ENCODE data around the gene CEP112. TPM values are rescaled to one million over a fixed set of nuclear protein-coding genes. Genes with fewer than 3 reads are reported as not detected.

The CEP112 gene
- total RNA-seq, 2 donors from 2014 or later: 5.9 to 6.2 TPM

GRCh38 chr17:66149562-66149961, 42.4 kb downstream of the CEP112 start:
- no peak for TF ChIP-seq CTCF (IDR thresholded peaks at IDR 0.05)
- Histone ChIP-seq H3K9me3 (no peaks in the 10 kb centered on the region), H3K27ac (no peak overlapping the region), H3K4me3 (no peak overlapping the region), H3K27me3 (no peaks in the 10 kb centered on the region), H3K4me1 (no peaks in the 10 kb centered on the region), H3K36me3 (no peaks in the 10 kb centered on the region), H3K9ac (ENCODE audit: low read depth in 2 of 2, low read length in 2 of 2) (no peak overlapping the region)
- intact Hi-C loops (cut with DNase I): loop anchor here (10.0 kb wide), 1 partner anchor 55 kb away; no protein-coding TSS in a partner anchor
- no peak for DNase-seq

GRCh38 chr17:66146394-66146793, 45.5 kb downstream of the CEP112 start:
- TF ChIP-seq CTCF (IDR thresholded peaks at IDR 0.05): no peak
- intact Hi-C loops (cut with DNase I): loop anchor here (10.0 kb wide), 1 partner anchor 52 kb away; no protein-coding TSS in a partner anchor
- H3K36me3 ChIP-seq: no peaks in the 10 kb centered on the region

GRCh38 chr17:66143657-66144282, 48.2 kb downstream of the CEP112 start:
- Histone ChIP-seq H3K4me3 (no peak overlapping the region), H3K27me3 (no peaks in the 10 kb centered on the region), H3K4me1 (no peaks in the 10 kb centered on the region), H3K36me3 (no peaks in the 10 kb centered on the region), H3K9me3 (no peaks in the 10 kb centered on the region), H3K27ac (peak overlapping the region; percentile 73), H3K9ac (ENCODE audit: low read depth in 2 of 2, low read length in 2 of 2) (peak overlapping the region in 1 of 2 donors; percentile 42)
- DNase-seq: peak; percentile 58
- no peak for TF ChIP-seq CTCF (IDR thresholded peaks at IDR 0.05)
- intact Hi-C loops (cut with DNase I): loop anchor here (10.0 kb wide), 1 partner anchor 49 kb away; no protein-coding TSS in a partner anchor

More at GRCh38 chr17:66146394-66146793, 45.5 kb downstream of the CEP112 start:
- H3K4me1 ChIP-seq: no peaks in the 10 kb centered on the region
- no peaks in the 10 kb centered on the region for H3K27me3 ChIP-seq
- no peak for DNase-seq
- no peak overlapping the region for H3K4me3 ChIP-seq
- H3K27ac ChIP-seq: no peak overlapping the region
- H3K9ac ChIP-seq (ENCODE audit: low read depth in 2 of 2, low read length in 2 of 2): no peak overlapping the region
- H3K9me3 ChIP-seq: no peaks in the 10 kb centered on the region

GRCh38 chr17:66142428-66142827, 49.5 kb downstream of the CEP112 start:
- no peak for TF ChIP-seq CTCF (IDR thresholded peaks at IDR 0.05)
- peak overlapping the region; percentile 73 for H3K27ac ChIP-seq
- H3K4me1 ChIP-seq: no peaks in the 10 kb centered on the region
- H3K4me3 ChIP-seq: no peak overlapping the region
- no peaks in the 10 kb centered on the region for H3K9me3 ChIP-seq
- DNase-seq: no peak
- no peaks in the 10 kb centered on the region for H3K36me3 ChIP-seq
- intact Hi-C loops (cut with DNase I): loop anchor here (10.0 kb wide), 1 partner anchor 48 kb away; no protein-coding TSS in a partner anchor
- H3K9ac ChIP-seq (ENCODE audit: low read depth in 2 of 2, low read length in 2 of 2): no peak overlapping the region
- H3K27me3 ChIP-seq: no peaks in the 10 kb centered on the region

- Histone ChIP-seq H3K36me3 (no peaks in the 10 kb centered on the region), H3K9me3 (no peaks in the 10 kb centered on the region), H3K27ac (no peak overlapping the region), H3K27me3 (no peaks in the 10 kb centered on the region), H3K9ac (ENCODE audit: low read depth in 2 of 2, low read length in 2 of 2) (no peak overlapping the region), H3K4me3 (no peak overlapping the region), H3K4me1 (no peaks in the 10 kb centered on the region)
- TF ChIP-seq CTCF (IDR thresholded peaks at IDR 0.05): no peak
- intact Hi-C loops (cut with DNase I): no loop called here
- DNase-seq: no peak
Measured at GRCh38 chr17:66138120-66138519, 53.8 kb downstream of the CEP112 start.
